Cardiac muscle cell (in vitro differentiated cells and primary cell): Measurements from ENCODE around the gene PHAX. TPM values are rescaled to one million over a fixed set of nuclear protein-coding genes. Genes with fewer than 3 reads are reported as not detected.

Experiments used
- polyA plus RNA-seq: library from polyadenylated mRNA; unstranded; fragments of >200 nt; fragmentation: Nextera tagmentation; extraction: Ambion mirVana; gene quantifications from 2 replicates; pipeline ENCODE4 v1.2.1, GENCODE V29; 2016
- total RNA-seq: library from RNA; depleted of rRNA; stranded (reverse); fragments of >200 nt; gene quantifications from 2 replicates; pipeline ENCODE4 v1.2.3, GENCODE V29; 2016

PHAX gene
- total and polyA plus RNA-seq, 2 experiments from 2014 or later = 37.9 to 42.8 TPM

Other genes with a start within 250 kb of the PHAX start
- gene GRAMD2B, start 177.5 kb upstream of the PHAX start, total RNA-seq = 17.7 and 19.5 TPM in 2 replicates
- gene GRAMD2B, start 177.5 kb upstream of the PHAX start, polyA plus RNA-seq = 13.3 and 26.8 TPM in 2 replicates
- 33.4 and 65.2 TPM in 2 replicates for gene ALDH7A1, start 5.7 kb upstream of the PHAX start, total RNA-seq
- gene ALDH7A1, start 5.7 kb upstream of the PHAX start, polyA plus RNA-seq = 121 and 194 TPM in 2 replicates
- 115 and 186 TPM in 2 replicates for gene LMNB1, start 176.2 kb downstream of the PHAX start, total RNA-seq
- gene LMNB1, start 176.2 kb downstream of the PHAX start, polyA plus RNA-seq = 17.9 and 20.7 TPM in 2 replicates